HepG2 (cell line): Measurements from ENCODE around the gene SNRPD3. TPM values are rescaled to one million over a fixed set of nuclear protein-coding genes. Genes with fewer than 3 reads are reported as not detected.

Experiments used
- ATAC-seq: fragments of 200-7000 bp; cut with Tn5 transposase; 3 replicates; pipeline ENCODE4 v1.9.1; 2020; ENCODE audit warnings: mild to moderate bottlenecking, moderate library complexity
- BruUV-seq: library from RNA; stranded (reverse); fragments of 400-500 nt; replicated peaks from 2 replicates; lab custom pipeline; 2021; lab: Mats Ljungman, UMichigan
- CTCF ChIA-PET: fragments of 300-600 bp; formaldehyde crosslinking; extraction: SDS; loops from one replicate; lab custom pipeline; 2021; ENCODE audit warnings: low total read pairs, inconsistent platforms, low intra/inter-chr PET ratio; lab: Yijun Ruan, JAX
- POLR2A ChIA-PET: fragments of 350-600 bp; sonication (Branson Sonifier 250); formaldehyde crosslinking; loops from one replicate; lab custom pipeline; 2020; ENCODE audit warnings: antibody characterized with exemption, inconsistent platforms; lab: Yijun Ruan, JAX
- DNase-seq: peaks from one replicate; pipeline ENCODE4 v3.0.0-alpha.2; 2015; ENCODE audit warnings: low spot score
- FAIRE-seq: peaks from 3 replicates; lab custom pipeline; 2011; peaks lifted over from hg19 to GRCh38; lab: Jason Lieb, UNC
- H2AFZ ChIP-seq: one replicate; pipeline ENCODE4 v1.6.1; 2011; ENCODE audit warnings: low read length, inconsistent platforms
- H3K27ac ChIP-seq: fragments of 300-600 bp; 3 replicates; pipeline ENCODE4 v1.8.0; 2011; ENCODE audit warnings: mixed run types, mild to moderate bottlenecking, mixed read lengths, low read length, inconsistent platforms; ENCODE audit not compliant: insufficient read depth; ENCODE audit errors: extremely low read length
- H3K27me3 ChIP-seq, 2 experiments: fragments of 200-600 bp in 1 of 2; 2 replicates in 1 of 2; 3 replicates in 1 of 2; pipeline versions ENCODE4 v1.6.0 to v1.8.0; 2011; ENCODE audit warnings: low read length in 2 of 2, mild to moderate bottlenecking in 2 of 2, moderate library complexity in 2 of 2, inconsistent platforms in 1 of 2; ENCODE audit not compliant: insufficient read depth in 2 of 2, control insufficient read depth in 1 of 2
- H3K36me3 ChIP-seq, 2 experiments: fragments of 200-600 bp in 1 of 2; replicated peaks in 1 of 2; 2 replicates in 1 of 2; 3 replicates in 1 of 2; pipeline versions ENCODE4 v1.5.1 to v1.8.0; 2011; ENCODE audit warnings: low read length in 2 of 2, inconsistent platforms in 1 of 2; ENCODE audit not compliant: insufficient read depth in 2 of 2, control insufficient read depth in 1 of 2
- H3K4me1 ChIP-seq: 2 replicates; pipeline ENCODE4 v1.5.1; 2012; ENCODE audit warnings: low read length, inconsistent platforms; ENCODE audit not compliant: insufficient read depth
- H3K4me2 ChIP-seq: 2 replicates; pipeline ENCODE4 v1.6.0; 2011; ENCODE audit warnings: low read depth, low read length, inconsistent platforms
- H3K4me3 ChIP-seq, 3 experiments: fragments of 200-600 bp in 1 of 3; sonication (generic), shearing (Covaris generic) in 1 of 3; replicated peaks in 1 of 3; 2 replicates each; pipeline ENCODE4 v1.5.1; 2011 to 2016; ENCODE audit warnings: low read length in 3 of 3, inconsistent platforms in 2 of 3, low read depth in 2 of 3, mild to moderate bottlenecking in 2 of 3, control low read depth in 1 of 3, mixed read lengths in 1 of 3; ENCODE audit not compliant: insufficient read depth in 1 of 3
- H3K79me2 ChIP-seq: one replicate; pipeline ENCODE4 v1.6.1; 2011; ENCODE audit warnings: low read length, inconsistent platforms; ENCODE audit not compliant: insufficient read depth
- H3K9ac ChIP-seq: 2 replicates; pipeline ENCODE4 v1.6.0; 2011; ENCODE audit warnings: mild to moderate bottlenecking, low read depth, low read length, inconsistent platforms; ENCODE audit not compliant: insufficient read depth
- H3K9me3 ChIP-seq: 2 replicates; pipeline ENCODE4 v1.5.1; 2012; ENCODE audit warnings: mild to moderate bottlenecking, low read length
- H4K20me1 ChIP-seq: 2 replicates; pipeline ENCODE4 v1.6.0; 2011; ENCODE audit warnings: inconsistent platforms, mild to moderate bottlenecking, low read length, moderate library complexity; ENCODE audit not compliant: insufficient read depth
- EHMT2 ChIP-seq: fragments of 200-600 bp; sonication (generic); IDR thresholded peaks from 2 replicates; pipeline ENCODE4 v1.7.0; 2017; ENCODE audit warnings: antibody characterized with exemption, low read depth, low read length, borderline replicate concordance
- RBM22 ChIP-seq: fragments of 200-400 bp; formaldehyde crosslinking; optimal IDR thresholded peaks from 2 replicates; pipeline ENCODE3; 2017; ENCODE audit warnings: mild to moderate bottlenecking, low read length, moderate library complexity
- SRSF4 ChIP-seq: fragments of 200-400 bp; formaldehyde crosslinking; IDR thresholded peaks from one replicate; pipeline ENCODE4 v1.6.1; 2018; ENCODE audit warnings: mild to moderate bottlenecking, low read depth, low read length, moderate library complexity; ENCODE audit not compliant: poor library complexity, severe bottlenecking
- TARDBP ChIP-seq: sonication (generic); formaldehyde crosslinking; IDR thresholded peaks from 2 replicates; pipeline ENCODE4 v1.8.0; 2022; ENCODE audit warnings: mild to moderate bottlenecking, missing genetic modification reagents
- ZNF747 ChIP-seq: sonication (generic); formaldehyde crosslinking; IDR thresholded peaks from 2 replicates; pipeline ENCODE4 v1.8.1; 2023; ENCODE audit warnings: missing genetic modification reagents, mild to moderate bottlenecking, borderline replicate concordance
- WGBS: methylation state at CpG from one replicate; pipeline ENCODE4 v1.1.6; 2017; ENCODE audit warnings: low lambda C conversion rate; 5-methylcytosine and 5-hydroxymethylcytosine counted together
- in situ Hi-C: cut with HindIII; loops from 2 replicates; pipeline ENCODE4 v1.10.0; 2017; ENCODE audit warnings: low pct_unique_long_range_greater_than_20kb; ENCODE audit not compliant: extremely low pct_ligation_motif_present
- intact Hi-C: fragments of 100-400 bp; cut with micrococcal nuclease; formaldehyde crosslinking; loops from one replicate; pipeline ENCODE4 v1.10.0; 2022; ENCODE audit not compliant: unreplicated experiment
- polyA plus RNA-seq, 8 experiments: library from polyadenylated mRNA; depleted of rRNA in 3 of 8; stranded (reverse) in 7 of 8; unstranded in 1 of 8; fragments of >200 nt; fragmentation: Illumina TruSeq in 4 of 8; extraction: Trizol in 4 of 8; gene quantifications; 2 replicates each; pipeline versions ENCODE4 v1.2.1 to v1.2.3, GENCODE V29; 2011 to 2016; ENCODE audit warnings: low read depth in 4 of 8, missing spikeins in 1 of 8, mixed read lengths in 1 of 8; ENCODE audit not compliant: insufficient read depth in 1 of 8
- total RNA-seq, 5 experiments: library from RNA; depleted of rRNA; stranded (reverse); fragments of >200 nt; fragmentation: Illumina TruSeq; extraction: Trizol; gene quantifications; 2 replicates each; pipeline ENCODE4 v1.2.3, GENCODE V29; 2016; ENCODE audit warnings: low read depth in 1 of 5
- TF ChIP-seq, protein P1 (sequence below): sonication (generic); formaldehyde crosslinking; IDR thresholded peaks from 2 replicates; pipeline ENCODE4 v1.4.0; 2020; ENCODE audit warnings: missing genetic modification reagents

The SNRPD3 gene
- total and polyA plus RNA-seq, 2 of the 13 experiments (the other 11 are each of a cell fraction or from before 2014, with no cell fraction given): 110 to 209 TPM

- Histone ChIP-seq H4K20me1 (peaks cover 17% of the 10 kb centered on the region; the same call in 1 of the 2 replicates), H3K36me3 (peaks cover 30 to 61% of the 10 kb centered on the region in 2 experiments), H3K27me3 (no peaks in the 10 kb centered on the region), H3K4me1 (peaks cover 87% of the 10 kb centered on the region), H3K4me3 (no peak overlapping the region), H2AFZ (no peak overlapping the region), H3K4me2 (no peak overlapping the region), H3K9ac (no peak overlapping the region), H3K9me3 (no peaks in the 10 kb centered on the region), H3K79me2 (peaks cover 55% of the 10 kb centered on the region), H3K27ac (no peak overlapping the region)
- no peak for ATAC-seq
- DNase-seq: no peak
- CTCF ChIA-PET: no interaction called here
- no peak for FAIRE-seq
- in situ Hi-C loops: no loop called here
- 91% methylated on average over 10 of the region's 10 CpGs for WGBS
- no TSS peak for BruUV-seq
- TF ChIP-seq, protein P1, sequence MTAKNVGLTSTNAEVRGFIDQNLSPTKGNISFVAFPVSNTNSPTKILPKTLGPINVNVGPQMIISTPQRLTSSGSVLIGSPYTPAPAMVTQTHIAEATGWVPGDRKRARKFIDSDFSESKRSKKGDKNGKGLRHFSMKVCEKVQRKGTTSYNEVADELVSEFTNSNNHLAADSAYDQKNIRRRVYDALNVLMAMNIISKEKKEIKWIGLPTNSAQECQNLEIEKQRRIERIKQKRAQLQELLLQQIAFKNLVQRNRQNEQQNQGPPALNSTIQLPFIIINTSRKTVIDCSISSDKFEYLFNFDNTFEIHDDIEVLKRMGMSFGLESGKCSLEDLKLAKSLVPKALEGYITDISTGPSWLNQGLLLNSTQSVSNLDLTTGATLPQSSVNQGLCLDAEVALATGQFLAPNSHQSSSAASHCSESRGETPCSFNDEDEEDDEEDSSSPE: no peak
- TF ChIP-seq SRSF4 (no peak), EHMT2 (no peak)
- POLR2A ChIA-PET: interaction anchor here (0.6 to 7.9 kb wide), 6 partner anchors 9 to 25 kb away, joined by 3 to 75 read pairs (median 4); partner anchors contain the start of genes GUCD1, LRRC75B and SNRPD3
- intact Hi-C loops: no loop called here
These were observed 11.9 kb downstream of the SNRPD3 start for GRCh38 chr22:24567668-24568067.

- intact Hi-C loops: no loop called here
- Histone ChIP-seq H4K20me1 (0 out of 2 replicates have a peak, but pooled peaks cover 3% of the 10 kb centered on the region), H3K9ac (peak overlapping the region; percentile 18; the same call in 1 of the 2 replicates), H2AFZ (no peak overlapping the region), H3K27ac (peak overlapping the region; percentile 78), H3K4me3 (no peak overlapping the region), H3K79me2 (peaks cover 19% of the 10 kb centered on the region), H3K4me1 (peaks cover 64% of the 10 kb centered on the region), H3K9me3 (no peaks in the 10 kb centered on the region), H3K36me3 (peaks cover 36 to 64% of the 10 kb centered on the region in 2 experiments), H3K4me2 (no peak overlapping the region; the same call in 1 of the 2 replicates), H3K27me3 (no peaks in the 10 kb centered on the region)
- FAIRE-seq (no peak), ATAC-seq (peak; percentile 21; the same call in 2 of the 3 replicates), DNase-seq (no peak)
- TF ChIP-seq ZNF747 (CRISPR knock-in tag) (no peak), RBM22 (peak; percentile 36), TARDBP (CRISPR knock-in tag) (0 out of 2 replicates have a peak, but pooled peaks have one; percentile 25)
- in situ Hi-C loops: no loop called here
- BruUV-seq: no TSS peak
- ChIA-PET CTCF (no interaction called here), POLR2A (interaction anchor here (1.1 to 7.9 kb wide), 7 partner anchors 8 to 60 kb away, joined by 3 to 75 read pairs (median 11); partner anchors contain the start of genes GUCD1, LRRC75B and SNRPD3)
- WGBS: 84% methylated on average over 7 of the region's 7 CpGs
These were observed 15.5 kb downstream of the SNRPD3 start for GRCh38 chr22:24571266-24571665.
